ENCODE results near the gene UBXN6. TPM values are rescaled to one million over a fixed set of nuclear protein-coding genes. Genes with fewer than 3 reads are reported as not detected.

The UBXN6 gene
- total RNA-seq, 1 donor from 2014 or later = 73.5 TPM

DNA sequence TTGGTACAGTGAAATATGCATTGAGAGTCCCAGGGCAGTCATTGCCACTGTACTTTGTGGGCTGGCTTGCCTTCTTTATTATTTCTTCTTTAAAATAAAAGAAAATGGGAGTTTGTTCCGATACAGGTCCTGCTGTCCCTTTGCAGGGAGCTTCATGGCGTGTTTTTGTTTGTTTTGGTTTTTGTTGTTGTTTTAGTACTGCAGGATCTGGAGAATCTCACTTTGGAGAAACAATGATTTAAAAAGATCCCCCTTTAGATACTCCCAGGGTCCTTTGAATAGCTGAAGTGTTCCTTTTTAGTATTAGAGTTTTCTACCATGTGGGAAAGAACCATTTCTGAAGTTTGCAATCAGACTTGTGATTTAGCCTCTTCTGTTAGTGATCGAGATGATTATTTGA lies 44.0 kb downstream of the UBXN6 start:
- ATAC-seq (no peak), DNase-seq (ENCODE audit: low spot score) (no peak)

DNA sequence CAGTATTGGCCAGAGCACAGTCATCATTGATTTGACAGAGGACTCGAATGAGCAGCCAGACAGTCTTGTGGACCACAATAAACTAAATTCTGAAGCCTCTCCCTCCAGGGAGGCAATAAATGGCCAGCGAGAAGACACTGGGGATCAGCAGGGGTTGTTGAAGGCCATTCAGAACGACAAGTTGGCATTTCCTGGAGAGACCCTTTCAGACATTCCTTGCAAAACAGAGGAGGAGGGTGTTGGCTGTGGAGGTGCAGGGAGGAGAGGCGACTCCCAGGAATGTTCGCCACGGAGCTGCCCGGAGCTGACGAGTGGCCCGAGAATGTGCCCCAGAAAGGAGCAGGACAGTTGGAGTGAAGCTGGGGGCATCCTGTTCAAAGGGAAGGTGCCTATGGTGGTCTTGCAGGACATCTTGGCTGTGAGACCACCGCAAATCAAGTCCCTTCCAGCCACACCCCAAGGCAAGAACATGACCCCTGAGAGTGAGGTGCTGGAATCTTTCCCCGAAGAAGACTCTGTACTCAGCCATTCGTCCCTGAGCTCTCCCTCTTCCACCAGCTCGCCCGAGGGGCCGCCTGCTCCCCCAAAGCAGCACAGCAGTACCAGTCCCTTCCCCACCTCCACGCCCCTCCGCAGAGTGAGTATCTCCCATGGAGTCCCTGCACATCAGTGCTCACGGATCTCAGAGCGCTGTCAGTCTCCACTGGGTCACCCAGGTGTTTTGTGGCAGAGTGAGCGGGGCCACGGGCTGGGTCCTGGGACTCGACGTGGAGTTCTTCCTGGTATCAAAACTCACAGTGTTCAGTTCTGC lies 48.3 kb downstream of the UBXN6 start:
- DNase-seq (ENCODE audit: low spot score) = no peak
- ATAC-seq = no peak

DNA sequence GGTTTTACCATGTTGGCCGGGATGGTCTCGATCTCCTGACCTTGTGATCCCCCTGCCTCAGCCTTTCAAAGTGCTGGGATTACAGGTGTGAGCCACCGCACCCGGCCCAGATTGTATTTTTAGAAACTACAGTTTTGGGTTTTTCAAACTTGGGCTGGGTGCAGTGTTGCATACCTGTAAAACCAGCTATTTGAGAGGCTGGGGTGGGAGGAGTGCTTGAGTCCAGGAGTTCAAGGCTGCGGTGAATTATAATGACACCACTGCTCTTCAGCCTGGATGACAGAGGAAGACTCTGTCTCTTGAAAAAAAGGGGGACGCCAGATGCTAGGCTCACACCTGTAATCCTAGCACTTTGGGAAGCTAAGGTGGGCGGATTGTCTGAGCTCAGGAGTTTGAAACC lies 51.0 kb downstream of the UBXN6 start:
- DNase-seq (ENCODE audit: low spot score) (no peak), ATAC-seq (no peak)

DNA sequence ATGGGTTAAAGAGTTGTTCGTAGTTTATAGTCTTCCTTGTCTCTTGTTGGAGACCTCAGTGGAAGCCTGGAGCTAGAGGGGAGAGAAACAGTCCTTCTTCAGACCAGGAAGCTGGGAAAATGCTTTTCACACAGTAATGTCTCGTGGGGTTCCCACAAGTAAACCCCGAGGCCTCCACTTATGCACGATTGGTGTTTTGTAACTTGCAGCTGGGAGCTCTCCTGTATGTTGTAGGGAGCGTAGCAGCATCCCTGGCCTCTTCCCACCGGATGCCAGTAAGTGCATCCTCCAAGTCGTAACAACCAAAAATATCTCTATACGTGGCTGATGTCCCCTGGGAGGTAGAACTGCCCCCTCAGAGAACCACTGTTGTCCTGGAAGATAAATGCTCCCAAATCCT lies 51.6 kb downstream of the UBXN6 start:
- DNase-seq (ENCODE audit: low spot score) (no peak), ATAC-seq (no peak)

DNA sequence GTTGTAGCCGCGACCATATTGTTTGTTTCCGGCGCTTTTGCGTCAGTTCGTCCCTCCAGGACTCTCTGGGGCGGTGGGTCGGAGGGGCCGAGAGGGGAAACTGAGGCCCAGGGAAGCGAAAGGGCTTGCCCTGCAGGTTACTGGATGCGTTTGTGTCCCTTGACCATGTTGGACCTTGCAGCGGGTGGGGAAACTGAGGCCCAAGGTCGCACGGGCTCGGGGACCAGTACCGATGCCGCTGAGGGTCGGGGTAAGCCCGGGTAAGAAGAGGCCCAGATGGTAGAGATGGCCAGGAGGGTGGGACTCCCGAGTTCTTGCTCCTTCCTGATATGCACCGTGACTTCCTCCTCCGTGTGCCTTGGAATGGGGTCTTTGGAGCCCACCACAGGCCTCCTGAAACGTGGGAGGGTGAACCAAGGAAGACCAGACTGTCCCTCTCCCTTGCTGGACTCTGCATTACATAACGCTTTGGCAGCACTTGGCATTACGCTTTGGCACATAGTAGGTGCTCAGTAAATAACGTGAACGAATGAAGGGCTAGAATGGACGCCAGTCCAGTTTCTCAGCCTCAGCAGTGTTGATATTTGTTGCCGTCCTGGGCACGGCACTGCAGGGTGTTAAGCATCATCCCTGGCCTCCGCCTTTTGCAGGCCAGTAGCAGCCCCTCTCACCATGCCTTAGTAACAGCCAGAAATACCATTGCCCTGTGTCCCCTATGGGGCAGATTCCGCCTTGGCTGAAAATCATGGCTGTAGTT lies 54.4 kb downstream of the UBXN6 start:
- ATAC-seq = no peak
- DNase-seq (ENCODE audit: low spot score) = peak; percentile 55

DNA sequence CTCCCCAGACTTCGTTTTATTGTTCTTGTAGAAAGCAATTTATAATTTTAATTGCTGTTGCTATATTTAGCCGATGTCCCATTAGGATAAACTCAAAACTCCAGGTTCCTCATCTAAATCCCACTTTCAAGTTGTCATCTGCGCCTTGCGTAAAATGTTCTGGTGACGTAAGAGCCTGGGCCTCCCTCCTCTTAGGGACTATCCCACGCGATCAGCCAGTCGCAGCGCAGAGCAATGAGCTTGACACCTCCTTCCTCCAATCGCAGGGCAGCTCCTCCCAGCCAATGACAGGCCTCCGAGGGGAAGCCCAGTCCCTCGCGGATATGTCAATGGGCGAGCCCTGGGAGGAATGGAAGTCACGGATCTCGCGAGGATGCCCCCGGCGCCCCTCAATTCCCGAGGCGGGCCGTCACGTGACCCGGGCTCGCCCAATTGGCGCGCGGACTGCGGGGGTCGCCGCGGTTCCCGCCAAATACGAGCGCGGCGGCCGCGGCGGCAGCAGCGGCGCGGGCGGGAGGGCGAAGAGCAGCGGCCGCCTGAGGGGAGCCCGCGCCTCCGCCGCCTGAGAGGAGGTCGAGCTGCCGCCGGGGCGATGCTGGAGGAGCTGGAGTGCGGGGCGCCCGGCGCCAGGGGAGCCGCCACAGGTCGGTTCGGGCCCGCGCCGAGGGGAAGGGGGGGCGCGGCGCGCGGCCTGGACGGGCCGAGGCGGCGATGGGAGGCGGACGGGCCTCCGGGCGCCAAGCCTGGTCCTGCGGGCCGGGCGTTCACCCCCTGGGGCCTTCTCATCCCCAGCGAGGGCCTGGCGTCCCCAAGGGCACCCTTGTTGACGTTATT lies 55.2 kb downstream of the UBXN6 start, which contains the start of gene CHAF1A:
CHAF1A (plus strand) TSS at position 470 of the 834 bp plus-strand sequence; CDS start at position 593, 123 bp downstream.
- ATAC-seq (peak; percentile 81), DNase-seq (ENCODE audit: low spot score) (peak; percentile 100)

DNA sequence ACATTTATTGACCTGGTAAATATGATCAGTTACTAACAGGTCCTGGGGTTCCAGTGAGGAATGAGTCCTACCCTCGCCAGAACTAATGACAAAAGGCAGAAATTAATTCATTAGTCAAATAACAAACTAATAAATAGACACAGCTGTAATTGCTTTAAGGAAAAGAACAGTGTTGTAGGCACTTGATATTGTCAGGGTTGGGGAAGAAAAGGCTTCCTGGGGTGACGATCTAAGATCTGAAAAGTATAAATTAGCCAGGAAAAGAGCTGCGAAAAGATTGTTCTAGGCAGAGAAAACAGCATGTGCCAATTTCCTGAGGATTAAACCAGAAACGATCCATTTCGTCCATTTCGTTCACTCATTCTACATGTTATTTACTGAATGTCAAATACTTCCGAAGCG lies 55.8 kb downstream of the UBXN6 start:
- DNase-seq (ENCODE audit: low spot score) = no peak
- ATAC-seq = no peak

DNA sequence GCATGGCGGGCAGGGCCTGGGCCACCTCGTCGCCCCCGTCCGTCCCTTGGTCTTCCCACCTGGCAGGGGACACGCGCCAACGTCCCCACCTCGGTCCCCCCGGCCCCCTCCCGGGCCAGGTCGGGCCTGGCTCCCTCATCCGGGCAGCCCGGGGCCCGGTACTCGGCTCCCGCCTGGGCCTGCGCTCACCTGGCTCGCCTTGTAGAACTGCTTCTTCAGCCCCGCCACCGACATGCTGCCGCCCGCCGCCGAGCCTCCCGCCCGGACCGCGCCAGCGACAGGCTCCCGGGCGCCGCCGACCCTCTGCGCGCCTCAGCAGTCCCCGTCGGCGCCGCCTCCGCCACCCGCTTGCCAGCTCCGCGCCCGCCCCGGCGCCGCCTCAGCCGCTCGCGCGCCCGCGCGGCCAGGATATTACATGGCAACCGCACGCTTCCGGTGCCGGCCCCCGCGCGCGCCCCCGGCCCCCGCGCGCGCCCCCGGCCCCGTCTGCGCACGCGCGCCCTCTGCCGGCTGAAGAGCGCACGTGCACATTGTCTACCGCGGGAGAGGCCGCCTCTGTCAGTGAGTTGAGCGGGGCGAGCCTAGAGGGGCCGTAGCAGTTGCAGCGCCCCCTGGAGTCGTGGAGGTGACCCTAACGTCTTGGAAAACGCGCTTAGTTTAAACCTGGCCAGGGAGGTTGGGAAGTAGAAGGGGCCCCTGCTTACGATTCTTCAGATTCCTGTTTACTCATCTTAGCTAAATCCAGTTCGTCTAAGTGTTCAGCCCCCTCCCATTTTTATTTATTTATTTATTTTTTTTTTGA lies 57.3 kb downstream of the UBXN6 start, which contains the start of gene SH3GL1:
SH3GL1 (minus strand) TSS at position 413 of the 802 bp plus-strand sequence; CDS start at position 234, 179 bp downstream.
- peak; percentile 92 for DNase-seq (ENCODE audit: low spot score)
- peak; percentile 78 for ATAC-seq

DNA sequence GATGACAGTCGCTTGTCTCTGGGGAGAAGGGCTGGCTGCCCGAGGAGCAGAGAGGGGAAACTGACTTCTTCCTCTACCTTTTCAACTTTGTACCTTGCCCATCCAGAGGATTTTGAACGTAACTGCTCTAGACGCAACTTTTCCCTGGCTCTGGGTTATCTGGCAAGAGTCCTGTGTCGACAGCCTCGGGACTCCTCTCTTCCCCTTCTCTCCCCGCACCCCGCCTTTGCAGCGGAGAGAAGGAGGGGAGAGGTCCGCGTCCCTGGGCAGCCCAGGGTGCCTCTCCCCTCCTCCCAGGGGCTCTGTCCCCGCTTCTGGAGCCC lies 57.8 kb downstream of the UBXN6 start:
- ATAC-seq (peak; percentile 31), DNase-seq (ENCODE audit: low spot score) (peak; percentile 71)

DNA sequence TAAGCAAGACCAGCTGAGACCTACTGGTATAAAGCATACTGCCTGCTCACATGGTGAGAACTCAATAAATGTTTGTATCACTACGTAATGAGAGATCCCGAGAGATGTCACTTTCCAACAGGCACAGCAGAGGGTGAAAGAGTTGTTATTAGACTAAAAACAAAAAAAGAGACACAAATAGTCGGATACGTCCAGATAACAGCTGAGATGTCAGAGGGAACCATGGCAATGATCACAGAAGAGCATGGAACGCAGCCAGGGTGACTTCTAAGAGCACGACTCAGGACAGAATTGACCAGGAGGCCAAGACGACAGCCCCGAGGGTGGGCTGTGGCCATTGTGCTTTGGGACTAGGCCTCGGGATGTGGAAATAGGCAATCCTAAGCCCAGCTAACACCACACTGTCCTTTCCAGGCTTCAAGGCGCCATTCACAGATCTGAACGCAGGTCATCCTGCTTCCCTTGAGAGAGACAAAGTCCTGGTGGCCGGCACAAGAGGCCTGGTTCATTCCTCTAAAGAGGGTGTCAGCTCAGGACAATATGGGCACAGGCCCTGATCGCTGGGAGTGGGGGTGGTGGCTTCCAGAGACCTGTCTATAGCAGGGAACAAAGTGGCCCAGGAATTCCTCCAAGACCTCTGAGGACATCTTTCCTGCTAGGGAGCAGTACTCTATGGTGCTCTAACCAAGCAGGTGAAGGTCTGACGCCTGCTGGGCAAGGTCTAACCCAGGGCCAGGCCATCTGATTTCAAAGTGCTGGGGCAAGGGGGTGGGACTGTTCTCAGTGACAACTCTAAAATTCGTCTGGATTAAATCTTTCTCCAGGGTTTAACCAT lies 60.4 kb downstream of the UBXN6 start:
- ATAC-seq (peak; percentile 8), DNase-seq (ENCODE audit: low spot score) (peak; percentile 56)

Other genes starting within 250 kb of the UBXN6 start
- 1.3 TPM for gene EBI3, start 228.3 kb downstream of the UBXN6 start, total RNA-seq
- 8.1 TPM for gene YJU2, start 210.7 kb downstream of the UBXN6 start, total RNA-seq
- gene SHD, start 178.5 kb downstream of the UBXN6 start, total RNA-seq = 8.8 TPM
- 0.25 TPM for gene TMIGD2, start 155.4 kb downstream of the UBXN6 start, total RNA-seq
- 1.3 TPM for gene FSD1, start 153.2 kb downstream of the UBXN6 start, total RNA-seq
- 31.8 TPM for gene STAP2, start 119.0 kb downstream of the UBXN6 start, total RNA-seq
- gene MPND, start 114.2 kb downstream of the UBXN6 start, total RNA-seq = 24.2 TPM
- 30.2 TPM for gene SH3GL1, start 57.2 kb downstream of the UBXN6 start, total RNA-seq
- gene CHAF1A, start 55.2 kb downstream of the UBXN6 start, total RNA-seq = 3.3 TPM
- 16.8 TPM for gene HDGFL2, start 14.5 kb upstream of the UBXN6 start, total RNA-seq
- 36.8 TPM for gene PLIN4, start 60.7 kb upstream of the UBXN6 start, total RNA-seq
- gene PLIN5, start 77.4 kb upstream of the UBXN6 start, total RNA-seq = 136 TPM
- gene LRG1, start 82.2 kb upstream of the UBXN6 start, total RNA-seq = 328 TPM
- gene SEMA6B, start 101.9 kb upstream of the UBXN6 start, total RNA-seq = 1.8 TPM
- 24.5 TPM for gene TNFAIP8L1, start 181.7 kb upstream of the UBXN6 start, total RNA-seq
- gene MYDGF, start 212.5 kb upstream of the UBXN6 start, total RNA-seq = 85.4 TPM

All from left lobe of liver (tissue), 2 donors.